CD14-positive monocyte (primary cell): Measurements from ENCODE around the gene CNNM4. TPM values are rescaled to one million over a fixed set of nuclear protein-coding genes. Genes with fewer than 3 reads are reported as not detected.
A peak's percentile ranks its signal among the peaks of the same experiment; 100 is the strongest.

ENCODE experiments used
- DNase-seq, 3 donors: peaks; one replicate each; pipeline ENCODE4 v3.0.0-alpha.2; 2011 to 2022
- H2AFZ ChIP-seq: 2 replicates; pipeline ENCODE4 v1.6.0; 2012; ENCODE audit warnings: mild to moderate bottlenecking, low read depth, low read length, inconsistent platforms; ENCODE audit not compliant: insufficient read depth, poor library complexity, severe bottlenecking
- H3K27ac ChIP-seq, 2 donors: 1 replicate in 1 of 2; 2 replicates in 1 of 2; pipeline ENCODE4 v1.5.1; 2012 to 2013; ENCODE audit warnings: low read length in 2 of 2, control low read depth in 1 of 2, inconsistent platforms in 1 of 2, low read depth in 1 of 2, mild to moderate bottlenecking in 1 of 2
- H3K27me3 ChIP-seq, 2 donors: one replicate each; pipeline versions ENCODE4 v1.6.0 to v1.6.1; 2011 to 2013; ENCODE audit warnings: low read length in 2 of 2; ENCODE audit not compliant: control insufficient read depth in 2 of 2, insufficient read depth in 2 of 2
- H3K36me3 ChIP-seq, 2 donors: replicated peaks in 1 of 2; 1 replicate in 1 of 2; 2 replicates in 1 of 2; pipeline versions ENCODE4 v1.5.1 to v1.6.1; 2012 to 2013; ENCODE audit warnings: low read length in 2 of 2, control low read depth in 1 of 2, inconsistent platforms in 1 of 2, mild to moderate bottlenecking in 1 of 2; ENCODE audit not compliant: insufficient read depth in 2 of 2, control insufficient read depth in 1 of 2
- H3K4me1 ChIP-seq, 2 donors: 1 replicate in 1 of 2; 2 replicates in 1 of 2; pipeline versions ENCODE4 v1.5.1 to v1.6.1; 2012 to 2013; ENCODE audit warnings: low read length in 2 of 2, control low read depth in 1 of 2, inconsistent platforms in 1 of 2, mild to moderate bottlenecking in 1 of 2, moderate library complexity in 1 of 2; ENCODE audit not compliant: insufficient read depth in 2 of 2, control insufficient read depth in 1 of 2
- H3K4me2 ChIP-seq: replicated peaks from 2 replicates; pipeline ENCODE3; 2012; ENCODE audit warnings: low read length, moderate library complexity, mild to moderate bottlenecking; ENCODE audit not compliant: poor library complexity, severe bottlenecking; ENCODE audit errors: extremely low read depth
- H3K4me3 ChIP-seq, 3 experiments: fragments of 200-600 bp in 1 of 3; sonication (generic) in 1 of 3; replicated peaks in 1 of 3; 1 replicate in 2 of 3; 2 replicates in 1 of 3; pipeline ENCODE4 v1.5.1; 2011 to 2013; ENCODE audit warnings: low read length in 3 of 3, mild to moderate bottlenecking in 3 of 3, control low read depth in 2 of 3, low read depth in 2 of 3, inconsistent platforms in 1 of 3, moderate library complexity in 1 of 3
- H3K79me2 ChIP-seq: 2 replicates; pipeline ENCODE4 v1.6.0; 2012; ENCODE audit warnings: mild to moderate bottlenecking, control low read depth, inconsistent platforms, low read length, moderate library complexity; ENCODE audit not compliant: insufficient read depth
- H3K9ac ChIP-seq: 2 replicates; pipeline ENCODE4 v1.6.0; 2017; ENCODE audit warnings: low read length, mild to moderate bottlenecking; ENCODE audit not compliant: insufficient read depth, poor library complexity, severe bottlenecking
- H3K9me3 ChIP-seq, 2 donors: replicated peaks in 1 of 2; 1 replicate in 1 of 2; 2 replicates in 1 of 2; pipeline versions ENCODE4 v1.5.1 to v1.6.1; 2012 to 2013; ENCODE audit warnings: low read length in 2 of 2, control low read depth in 1 of 2; ENCODE audit not compliant: control insufficient read depth in 1 of 2, insufficient read depth in 1 of 2
- H4K20me1 ChIP-seq: 2 replicates; pipeline ENCODE4 v1.6.0; 2012; ENCODE audit warnings: mild to moderate bottlenecking, low read length, control low read depth, moderate library complexity; ENCODE audit not compliant: insufficient read depth
- H3K27ac Mint-ChIP-seq, 7 donors: one replicate each; pipeline ENCODE4 v1.8.0; 2020; ENCODE audit warnings: mild to moderate bottlenecking in 7 of 7, mixed read lengths in 7 of 7, moderate library complexity in 6 of 7, inconsistent platforms in 2 of 7
- H3K27me3 Mint-ChIP-seq, 3 donors: one replicate each; pipeline ENCODE4 v1.8.0; 2021 to 2022; ENCODE audit warnings: low read depth in 3 of 3, mild to moderate bottlenecking in 3 of 3, mixed read lengths in 3 of 3, moderate library complexity in 3 of 3, inconsistent platforms in 1 of 3
- H3K36me3 Mint-ChIP-seq, 2 donors: one replicate each; pipeline ENCODE4 v1.8.0; 2020; ENCODE audit warnings: mixed read lengths in 2 of 2, inconsistent platforms in 1 of 2, mild to moderate bottlenecking in 1 of 2
- H3K4me1 Mint-ChIP-seq: one replicate; pipeline ENCODE4 v1.8.0; 2020; ENCODE audit warnings: mild to moderate bottlenecking, mixed read lengths
- H3K4me3 Mint-ChIP-seq, 2 donors: one replicate each; pipeline ENCODE4 v1.8.0; 2020; ENCODE audit warnings: mild to moderate bottlenecking in 2 of 2, mixed read lengths in 2 of 2, moderate library complexity in 1 of 2
- H3K9me3 Mint-ChIP-seq, 7 donors: one replicate each; pipeline ENCODE4 v1.8.0; 2020 to 2022; ENCODE audit warnings: mixed read lengths in 7 of 7, mild to moderate bottlenecking in 6 of 7, moderate library complexity in 6 of 7, inconsistent platforms in 2 of 7
- CTCF ChIP-seq: fragments of 200-600 bp; IDR thresholded peaks from one replicate; pipeline ENCODE4 v1.8.0; 2022; ENCODE audit warnings: antibody characterized with exemption, mild to moderate bottlenecking
- WGBS: methylation state at CpG from one replicate; pipeline ENCODE4 v1.1.5; 2013; ENCODE audit warnings: missing lambda C conversion rate; ENCODE audit not compliant: insufficient coverage; 5-methylcytosine and 5-hydroxymethylcytosine counted together
- intact Hi-C, 2 donors: fragments of 100-400 bp; cut with micrococcal nuclease; formaldehyde crosslinking; loops; one replicate each; pipeline versions ENCODE4 v1.15.0 to v1.15.1; 2023
- polyA plus RNA-seq, 3 donors: library from polyadenylated mRNA; depleted of rRNA in 1 of 3; unstranded in 2 of 3; stranded (reverse) in 1 of 3; fragments of 300-500 nt in 2 of 3; fragments of >200 nt in 1 of 3; fragmentation: Illumina TruSeq in 2 of 3; gene quantifications; 1 replicate in 2 of 3; 2 replicates in 1 of 3; pipeline ENCODE4 v1.2.3, GENCODE V29; 2012 to 2021

The CNNM4 gene
- polyA plus RNA-seq, 3 donors: 2.3 to 8.3 (median 2.6) TPM

- 89% methylated on average over 6 of the region's 7 CpGs for WGBS
- no peak overlapping the region for H3K9ac ChIP-seq
- no peak for DNase-seq
- no peaks in the 10 kb centered on the region for H3K79me2 ChIP-seq
- no peaks in the 10 kb centered on the region for H3K9me3 Mint-ChIP-seq
- peaks cover 8 to 9% of the 10 kb centered on the region in 2 donors for H3K4me1 ChIP-seq
- intact Hi-C loops: loop anchor here in 1 of 2 donors (10.0 kb wide), 1 partner anchor 95 kb away; the partner anchor contains the start of gene KANSL3
- H3K4me2 ChIP-seq: no peak overlapping the region
- TF ChIP-seq CTCF: no peak
- no peak overlapping the region for H2AFZ ChIP-seq
- no peak overlapping the region for H3K27ac ChIP-seq
- peaks cover 46 to 52% of the 10 kb centered on the region in 2 donors for H3K36me3 ChIP-seq
- H3K27me3 ChIP-seq: no peaks in the 10 kb centered on the region
- H4K20me1 ChIP-seq: no peaks in the 10 kb centered on the region
- H3K4me1 Mint-ChIP-seq: peaks cover 13% of the 10 kb centered on the region
- no peak overlapping the region for H3K27ac Mint-ChIP-seq
- H3K4me3 ChIP-seq: no peak overlapping the region
- peaks cover 59 to 76% of the 10 kb centered on the region in 2 donors for H3K36me3 Mint-ChIP-seq
- H3K27me3 Mint-ChIP-seq: peaks cover 0 to 3% (median 0%) of the 10 kb centered on the region in 3 donors
- H3K4me3 Mint-ChIP-seq: no peak overlapping the region
- H3K9me3 ChIP-seq: no peaks in the 10 kb centered on the region
Observed at GRCh38 chr2:96729748-96730147, 31.0 kb upstream of the CNNM4 start.

GRCh38 chr2:96730212-96730611 is 30.5 kb upstream of the CNNM4 start:
- H3K4me1 Mint-ChIP-seq: peaks cover 13% of the 10 kb centered on the region
- Histone ChIP-seq H3K9ac (no peak overlapping the region), H3K36me3 (peaks cover 49 to 56% of the 10 kb centered on the region in 2 donors), H3K79me2 (no peaks in the 10 kb centered on the region), H3K4me1 (peaks cover 8 to 9% of the 10 kb centered on the region in 2 donors), H3K4me3 (no peak overlapping the region), H4K20me1 (no peaks in the 10 kb centered on the region), H3K9me3 (no peaks in the 10 kb centered on the region), H3K27ac (no peak overlapping the region), H3K4me2 (no peak overlapping the region), H2AFZ (no peak overlapping the region), H3K27me3 (no peaks in the 10 kb centered on the region)
- DNase-seq: no peak
- peaks cover 0 to 3% (median 0%) of the 10 kb centered on the region in 3 donors for H3K27me3 Mint-ChIP-seq
- intact Hi-C loops: loop anchor here in 1 of 2 donors (10.0 kb wide), 1 partner anchor 95 kb away; the partner anchor contains the start of gene KANSL3
- peaks cover 60 to 81% of the 10 kb centered on the region in 2 donors for H3K36me3 Mint-ChIP-seq
- H3K9me3 Mint-ChIP-seq: no peaks in the 10 kb centered on the region
- no peak overlapping the region for H3K4me3 Mint-ChIP-seq
- H3K27ac Mint-ChIP-seq: peak overlapping the region in 2 of 7 donors; percentile 72 to 76
- no CpG with 5 or more reads among the region's 2 CpGs for WGBS
- no peak for TF ChIP-seq CTCF
